GM12878 (cell line): ENCODE data around the gene FRAS1. TPM values are rescaled to one million over a fixed set of nuclear protein-coding genes. Genes with fewer than 3 reads are reported as not detected.

Source experiments
- ATAC-seq: fragments of 200-7000 bp; cut with Tn5 transposase; 3 replicates; pipeline ENCODE4 v1.9.1; 2020; ENCODE audit warnings: mild to moderate bottlenecking, moderate library complexity
- BruUV-seq: library from RNA; stranded (reverse); fragments of 400-500 nt; replicated peaks from 2 replicates; lab custom pipeline; 2021; lab: Mats Ljungman, UMichigan
- CTCF ChIA-PET: fragments of 300-600 bp; sonication (Branson Sonifier 250); formaldehyde crosslinking; extraction: SDS; loops from one replicate; lab custom pipeline; 2021; ENCODE audit warnings: inconsistent platforms; lab: Yijun Ruan, JAX
- POLR2A ChIA-PET: fragments of 350-600 bp; formaldehyde crosslinking; extraction: SDS; loops from one replicate; lab custom pipeline; 2021; ENCODE audit warnings: inconsistent platforms; lab: Charles Lee
- RAD21 ChIA-PET: fragments of 300-600 bp; sonication (Branson Sonifier 250); formaldehyde crosslinking; loops from one replicate; lab custom pipeline; 2023; ENCODE audit warnings: antibody characterized with exemption; ENCODE audit not compliant: unreplicated experiment; lab: Charles Lee
- SMC1A ChIA-PET: fragments of 300-600 bp; sonication (Branson Sonifier 250); formaldehyde crosslinking; loops from one replicate; lab custom pipeline; 2023; ENCODE audit not compliant: unreplicated experiment, uncharacterized antibody; lab: Charles Lee
- DNase-seq: peaks from one replicate; pipeline ENCODE4 v3.0.0-alpha.2; 2011; ENCODE audit warnings: low read depth, low spot score
- FAIRE-seq: peaks from 3 replicates; lab custom pipeline; 2011; peaks lifted over from hg19 to GRCh38; lab: Jason Lieb, UNC
- H2AFZ ChIP-seq: 2 replicates; pipeline ENCODE4 v1.6.0; 2011; ENCODE audit warnings: low read depth, low read length, control low read depth; ENCODE audit not compliant: control insufficient read depth
- H3K27ac ChIP-seq: 2 replicates; pipeline ENCODE4 v1.5.1; 2011; ENCODE audit warnings: control low read depth; ENCODE audit not compliant: control insufficient read depth, insufficient read depth
- H3K27me3 ChIP-seq, 2 experiments: replicated peaks in 1 of 2; 2 replicates each; pipeline versions ENCODE4 v1.6.0 to v1.6.1; 2011; ENCODE audit warnings: low read length in 1 of 2; ENCODE audit not compliant: control insufficient read depth in 2 of 2, insufficient read depth in 2 of 2
- H3K36me3 ChIP-seq, 2 experiments: 2 replicates each; pipeline ENCODE4 v1.5.1; 2011; ENCODE audit warnings: low read length in 1 of 2; ENCODE audit not compliant: control insufficient read depth in 2 of 2, insufficient read depth in 2 of 2
- H3K4me1 ChIP-seq: 2 replicates; pipeline ENCODE4 v1.6.1; 2011; ENCODE audit warnings: mild to moderate bottlenecking, low read length, moderate library complexity, mixed read lengths; ENCODE audit not compliant: control insufficient read depth, insufficient read depth
- H3K4me2 ChIP-seq: 2 replicates; pipeline ENCODE4 v1.6.0; 2011; ENCODE audit warnings: control low read depth; ENCODE audit not compliant: control insufficient read depth, insufficient read depth
- H3K4me3 ChIP-seq: fragments of 200-600 bp; sonication (generic); 2 replicates; pipeline ENCODE4 v1.5.1; 2016
- H3K79me2 ChIP-seq: 2 replicates; pipeline ENCODE4 v1.6.0; 2011; ENCODE audit warnings: low read length; ENCODE audit not compliant: control insufficient read depth, insufficient read depth
- H3K9ac ChIP-seq: 2 replicates; pipeline ENCODE4 v1.8.0; 2011; ENCODE audit warnings: low read length, control low read depth, mixed read lengths; ENCODE audit not compliant: control insufficient read depth, insufficient read depth
- H3K9me3 ChIP-seq: replicated peaks from 3 replicates; pipeline ENCODE4 v1.5.1; 2011; ENCODE audit warnings: mild to moderate bottlenecking, low read length; ENCODE audit not compliant: control insufficient read depth, insufficient read depth
- H4K20me1 ChIP-seq: 2 replicates; pipeline ENCODE4 v1.6.0; 2011; ENCODE audit not compliant: control insufficient read depth, insufficient read depth
- BRCA1 ChIP-seq: IDR thresholded peaks from 2 replicates; pipeline ENCODE4 v1.6.1; 2011; ENCODE audit warnings: low read depth, low read length, improper control_type of control experiment
- CEBPB ChIP-seq, 2 experiments: fragments of 150-350 bp in 1 of 2; IDR thresholded peaks; 2 replicates each; pipeline ENCODE4 v1.6.1; 2012 to 2014; ENCODE audit warnings: low read depth in 2 of 2, low read length in 2 of 2, borderline replicate concordance in 1 of 2, inconsistent platforms in 1 of 2
- DPF2 ChIP-seq: fragments of 450-650 bp; IDR thresholded peaks from 2 replicates; pipeline ENCODE4 v1.6.1; 2017; ENCODE audit warnings: mild to moderate bottlenecking
- EP300 ChIP-seq, 2 experiments: fragments of 150-350 bp in 1 of 2; IDR thresholded peaks; 2 replicates each; pipeline ENCODE4 v1.6.1; 2011 to 2012; ENCODE audit warnings: low read depth in 2 of 2, low read length in 2 of 2, borderline replicate concordance in 1 of 2, improper control_type of control experiment in 1 of 2, inconsistent platforms in 1 of 2; ENCODE audit not compliant: control insufficient read depth in 1 of 2
- HCFC1 ChIP-seq: fragments of 150-350 bp; IDR thresholded peaks from 2 replicates; pipeline ENCODE4 v1.6.1; 2014; ENCODE audit warnings: low read length
- HSF1 ChIP-seq: fragments of 150-350 bp; IDR thresholded peaks from 2 replicates; pipeline ENCODE4 v1.6.1; 2014; ENCODE audit warnings: mild to moderate bottlenecking, low read depth, low read length
- JUNB ChIP-seq: IDR thresholded peaks from 2 replicates; pipeline ENCODE4 v1.6.1; 2016; ENCODE audit warnings: antibody characterized with exemption, mild to moderate bottlenecking
- JUND ChIP-seq: IDR thresholded peaks from 2 replicates; pipeline ENCODE4 v1.6.1; 2012; ENCODE audit warnings: low read depth, mild to moderate bottlenecking, low read length, improper control_type of control experiment, moderate library complexity
- MYB ChIP-seq: fragments of 150-350 bp; IDR thresholded peaks from 2 replicates; pipeline ENCODE4 v1.6.1; 2014; ENCODE audit warnings: mild to moderate bottlenecking, low read depth, low read length, borderline replicate concordance
- NFYA ChIP-seq: IDR thresholded peaks from 2 replicates; pipeline ENCODE4 v1.6.1; 2011; ENCODE audit warnings: low read depth, mild to moderate bottlenecking, low read length, improper control_type of control experiment, borderline replicate concordance
- PBX3 ChIP-seq: IDR thresholded peaks from 2 replicates; pipeline ENCODE4 v1.6.1; 2011; ENCODE audit warnings: mild to moderate bottlenecking, low read depth, low read length, moderate library complexity; ENCODE audit not compliant: insufficient replicate concordance
- PRDM15 ChIP-seq: fragments of 450-650 bp; formaldehyde crosslinking; IDR thresholded peaks from 2 replicates; pipeline ENCODE4 v1.4.0; 2020; ENCODE audit warnings: mild to moderate bottlenecking, moderate library complexity
- SP1 ChIP-seq: IDR thresholded peaks from one replicate; pipeline ENCODE4 v1.6.1; 2011; ENCODE audit warnings: low read depth, low read length
- ZBED1 ChIP-seq: IDR thresholded peaks from 2 replicates; pipeline ENCODE4 v1.6.1; 2016; ENCODE audit warnings: borderline replicate concordance
- ZNF217 ChIP-seq: fragments of 450-650 bp; IDR thresholded peaks from 2 replicates; pipeline ENCODE4 v1.6.1; 2017; ENCODE audit warnings: antibody characterized with exemption, mild to moderate bottlenecking
- WGBS: methylation state at CpG from one replicate; pipeline ENCODE4 v1.1.6; 2016; ENCODE audit warnings: low lambda C conversion rate; ENCODE audit not compliant: insufficient replicate concordance, insufficient coverage; ENCODE audit errors: missing lambda C conversion rate; 5-methylcytosine and 5-hydroxymethylcytosine counted together
- in situ Hi-C: fragments of 300-500 bp; cut with MboI; formaldehyde crosslinking; loops from 9 replicates; pipeline ENCODE4 v1.14.3; 2018; ENCODE audit warnings: mixed read lengths
- intact Hi-C: fragments of 100-400 bp; cut with micrococcal nuclease; formaldehyde crosslinking; loops from one replicate; pipeline ENCODE4 v1.14.2; 2022; ENCODE audit not compliant: unreplicated experiment
- polyA plus RNA-seq, 11 experiments: library from polyadenylated mRNA; depleted of rRNA in 4 of 11; unstranded in 6 of 11; stranded (reverse) in 5 of 11; fragments of >200 nt; fragmentation: Nextera tagmentation in 4 of 11; fragmentation: Illumina TruSeq in 1 of 11; extraction: Ambion mirVana in 4 of 11; extraction: Trizol in 1 of 11; gene quantifications; 1 replicate in 1 of 11; 2 replicates in 10 of 11; pipeline versions ENCODE4 v1.2.1 to v1.2.3, GENCODE V29; 2011 to 2016; ENCODE audit warnings: inconsistent platforms in 2 of 11, missing spikeins in 2 of 11, low read depth in 1 of 11
- total RNA-seq, 4 experiments: library from RNA; depleted of rRNA in 3 of 4; stranded (reverse); fragments of >200 nt in 3 of 4; fragmentation: Illumina TruSeq in 1 of 4; extraction: Trizol in 1 of 4; gene quantifications; 2 replicates each; pipeline versions ENCODE4 v1.2.1 to v1.2.3, GENCODE V29; 2013 to 2021
- TF ChIP-seq, protein P1 (sequence below): fragments of 450-650 bp; IDR thresholded peaks from 2 replicates; pipeline ENCODE4 v1.6.1; 2018; ENCODE audit warnings: borderline replicate concordance, mild to moderate bottlenecking; ENCODE audit not compliant: partially characterized antibody

The FRAS1 gene
- total and polyA plus RNA-seq, 10 of the 15 experiments (the other 5 are each of a cell fraction or from before 2014, with no cell fraction given): 0.08 to 11.7 (median 0.20) TPM

GRCh38 chr4:78355306-78355705, 298.2 kb downstream of the FRAS1 start:
- Histone ChIP-seq H3K4me2 (no peak overlapping the region), H3K36me3 (no peaks in the 10 kb centered on the region), H3K9ac (no peak overlapping the region), H3K27me3 (no peaks in the 10 kb centered on the region; a peak in 1 of 4 replicates), H2AFZ (no peak overlapping the region), H3K27ac (no peak overlapping the region), H3K4me3 (no peak overlapping the region), H4K20me1 (no peaks in the 10 kb centered on the region), H3K9me3 (no peaks in the 10 kb centered on the region), H3K79me2 (no peaks in the 10 kb centered on the region), H3K4me1 (no peaks in the 10 kb centered on the region)
- no TSS peak for BruUV-seq
- intact Hi-C loops: no loop called here
- DNase-seq (no peak), FAIRE-seq (no peak), ATAC-seq (no peak)
- in situ Hi-C loops: no loop called here
- RAD21 ChIA-PET: interaction anchor here (1.4 kb wide), 1 partner anchor 11 kb away, joined by 5 read pairs; no protein-coding TSS in a partner anchor
- CTCF ChIA-PET: interaction anchor here (1.0 to 1.8 kb wide), 2 partner anchors 9 to 22 kb away, joined by 3 to 8 read pairs; no protein-coding TSS in a partner anchor
- POLR2A ChIA-PET: interaction anchor here (0.6 kb wide), 1 partner anchor 10 kb away, joined by 3 read pairs; no protein-coding TSS in a partner anchor
- SMC1A ChIA-PET: interaction anchor here (1.2 to 2.2 kb wide), 4 partner anchors 9 to 15 kb away, joined by 4 to 18 read pairs (median 4); no protein-coding TSS in a partner anchor
- 32% methylated on average over 3 of the region's 3 CpGs for WGBS
- TF ChIP-seq PRDM15 (CRISPR knock-in tag) (no peak), NFYA (no peak), ZNF217 (no peak), MYB (no peak), ZBED1 (no peak), CEBPB (IDR thresholded peaks at IDR 0.05; ENCODE audit: borderline replicate concordance in 1 of 2, low read depth in 2 of 2, low read length in 2 of 2) (no peak), HCFC1 (no peak), PBX3 (no peak), BRCA1 (no peak), DPF2 (no peak), SP1 (no peak), EP300 (IDR thresholded peaks at IDR 0.05; ENCODE audit: borderline replicate concordance in 1 of 2, control insufficient read depth in 1 of 2, low read depth in 2 of 2, low read length in 2 of 2) (no peak), HSF1 (no peak), JUNB (no peak), JUND (no peak)
- TF ChIP-seq, protein P1, sequence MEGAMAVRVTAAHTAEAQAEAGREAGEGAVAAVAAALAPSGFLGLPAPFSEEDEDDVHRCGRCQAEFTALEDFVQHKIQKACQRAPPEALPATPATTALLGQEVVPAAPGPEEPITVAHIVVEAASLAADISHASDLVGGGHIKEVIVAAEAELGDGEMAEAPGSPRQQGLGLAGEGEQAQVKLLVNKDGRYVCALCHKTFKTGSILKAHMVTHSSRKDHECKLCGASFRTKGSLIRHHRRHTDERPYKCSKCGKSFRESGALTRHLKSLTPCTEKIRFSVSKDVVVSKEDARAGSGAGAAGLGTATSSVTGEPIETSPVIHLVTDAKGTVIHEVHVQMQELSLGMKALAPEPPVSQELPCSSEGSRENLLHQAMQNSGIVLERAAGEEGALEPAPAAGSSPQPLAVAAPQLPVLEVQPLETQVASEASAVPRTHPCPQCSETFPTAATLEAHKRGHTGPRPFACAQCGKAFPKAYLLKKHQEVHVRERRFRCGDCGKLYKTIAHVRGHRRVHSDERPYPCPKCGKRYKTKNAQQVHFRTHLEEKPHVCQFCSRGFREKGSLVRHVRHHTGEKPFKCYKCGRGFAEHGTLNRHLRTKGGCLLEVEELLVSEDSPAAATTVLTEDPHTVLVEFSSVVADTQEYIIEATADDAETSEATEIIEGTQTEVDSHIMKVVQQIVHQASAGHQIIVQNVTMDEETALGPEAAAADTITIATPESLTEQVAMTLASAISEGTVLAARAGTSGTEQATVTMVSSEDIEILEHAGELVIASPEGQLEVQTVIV: no peak
